Measurements from ENCODE around the gene MAML3. TPM values are rescaled to one million over a fixed set of nuclear protein-coding genes. Genes with fewer than 3 reads are reported as not detected.
A peak's percentile ranks its signal among the peaks of the same experiment; 100 is the strongest.

The MAML3 gene
- total RNA-seq, 1 donor from 2014 or later, result 0.79 TPM

DNA sequence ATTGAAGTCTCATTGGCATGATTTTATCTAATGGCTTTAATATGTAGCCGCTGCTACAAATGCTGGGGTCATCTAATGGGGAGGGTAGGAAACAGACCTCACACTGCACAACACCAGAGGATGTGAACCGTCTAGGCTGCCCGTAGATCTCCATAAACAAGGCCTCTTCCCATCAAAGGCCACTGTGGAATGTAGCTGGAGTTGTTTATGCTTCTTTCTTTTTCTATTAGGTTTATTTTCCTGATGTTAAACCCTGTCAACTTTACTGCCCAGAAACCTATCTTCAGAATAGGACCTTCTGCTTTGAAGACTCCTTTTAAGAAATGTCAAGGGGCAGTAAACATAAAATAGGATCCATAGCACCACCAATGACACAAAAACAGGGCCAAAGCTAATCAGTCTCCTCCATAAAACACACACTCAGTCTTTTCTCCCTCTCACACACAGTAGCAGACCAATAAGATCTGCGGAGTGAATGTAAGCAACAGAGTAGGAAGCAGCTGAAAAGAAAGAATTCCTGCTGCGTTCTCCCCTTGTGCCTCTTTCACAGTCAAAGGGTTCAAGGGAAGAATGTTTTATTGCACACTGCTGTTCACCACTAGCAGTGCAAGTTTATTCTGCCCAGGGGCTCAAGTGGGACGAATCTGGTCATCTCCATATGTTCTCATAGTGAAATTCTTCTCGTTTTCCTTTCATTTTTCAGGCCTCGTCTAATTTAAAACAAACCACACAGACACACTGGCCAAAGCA is 72.2 kb downstream of the MAML3 start:
- no peak overlapping the region for H3K4me3 ChIP-seq (ENCODE audit: low read depth, low read length)
- TF ChIP-seq, protein P1, sequence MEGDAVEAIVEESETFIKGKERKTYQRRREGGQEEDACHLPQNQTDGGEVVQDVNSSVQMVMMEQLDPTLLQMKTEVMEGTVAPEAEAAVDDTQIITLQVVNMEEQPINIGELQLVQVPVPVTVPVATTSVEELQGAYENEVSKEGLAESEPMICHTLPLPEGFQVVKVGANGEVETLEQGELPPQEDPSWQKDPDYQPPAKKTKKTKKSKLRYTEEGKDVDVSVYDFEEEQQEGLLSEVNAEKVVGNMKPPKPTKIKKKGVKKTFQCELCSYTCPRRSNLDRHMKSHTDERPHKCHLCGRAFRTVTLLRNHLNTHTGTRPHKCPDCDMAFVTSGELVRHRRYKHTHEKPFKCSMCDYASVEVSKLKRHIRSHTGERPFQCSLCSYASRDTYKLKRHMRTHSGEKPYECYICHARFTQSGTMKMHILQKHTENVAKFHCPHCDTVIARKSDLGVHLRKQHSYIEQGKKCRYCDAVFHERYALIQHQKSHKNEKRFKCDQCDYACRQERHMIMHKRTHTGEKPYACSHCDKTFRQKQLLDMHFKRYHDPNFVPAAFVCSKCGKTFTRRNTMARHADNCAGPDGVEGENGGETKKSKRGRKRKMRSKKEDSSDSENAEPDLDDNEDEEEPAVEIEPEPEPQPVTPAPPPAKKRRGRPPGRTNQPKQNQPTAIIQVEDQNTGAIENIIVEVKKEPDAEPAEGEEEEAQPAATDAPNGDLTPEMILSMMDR (IDR thresholded peaks at IDR 0.05; ENCODE audit: insufficient read depth, low read length, severe bottlenecking), result no peak
- FAIRE-seq, result no peak
- no peaks in the 10 kb centered on the region for H3K36me3 ChIP-seq (ENCODE audit: control insufficient read depth, insufficient read depth, low read length)
- H3K27me3 ChIP-seq (ENCODE audit: control insufficient read depth, insufficient read depth, low read length), result no peaks in the 10 kb centered on the region
- DNase-seq (ENCODE audit: low read depth), result no peak

- TF ChIP-seq, protein P1 (IDR thresholded peaks at IDR 0.05; ENCODE audit: insufficient read depth, low read length, severe bottlenecking), result no peak
Observed at GRCh38 chr4:140080883-140081282, 73.1 kb downstream of the MAML3 start.

DNA sequence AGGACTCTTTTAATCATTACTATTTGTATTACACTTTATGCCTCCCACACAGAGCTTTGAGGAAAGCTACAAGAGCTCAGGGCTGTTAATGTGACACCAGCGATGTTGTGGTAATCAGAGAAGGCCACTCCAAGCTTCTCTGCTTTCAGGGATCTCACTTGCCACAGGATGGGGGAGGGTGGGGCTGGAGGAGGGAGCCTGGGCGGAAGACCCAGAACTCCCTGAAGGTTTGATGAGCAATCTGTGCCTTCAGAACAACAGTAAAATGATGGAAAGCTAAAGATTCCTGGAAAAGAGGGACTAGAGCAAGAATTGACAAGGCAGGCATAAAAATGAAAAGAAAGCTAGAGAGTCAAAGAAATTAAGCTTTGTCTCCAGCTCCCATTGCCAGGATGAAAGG is 75.6 kb downstream of the MAML3 start:
- H3K36me3 ChIP-seq (ENCODE audit: control insufficient read depth, insufficient read depth, low read length), result no peaks in the 10 kb centered on the region
- TF ChIP-seq, protein P1 (IDR thresholded peaks at IDR 0.05; ENCODE audit: insufficient read depth, low read length, severe bottlenecking), result no peak
- DNase-seq (ENCODE audit: low read depth) (no peak), FAIRE-seq (no peak)
- H3K4me3 ChIP-seq (ENCODE audit: low read depth, low read length), result no peak overlapping the region
- H3K27me3 ChIP-seq (ENCODE audit: control insufficient read depth, insufficient read depth, low read length), result no peaks in the 10 kb centered on the region

More at GRCh38 chr4:140080883-140081282, 73.1 kb downstream of the MAML3 start:
- Histone ChIP-seq H3K36me3 (ENCODE audit: control insufficient read depth, insufficient read depth, low read length) (no peaks in the 10 kb centered on the region), H3K4me3 (ENCODE audit: low read depth, low read length) (no peak overlapping the region), H3K27me3 (ENCODE audit: control insufficient read depth, insufficient read depth, low read length) (no peaks in the 10 kb centered on the region)
- FAIRE-seq (no peak), DNase-seq (ENCODE audit: low read depth) (no peak)

GRCh38 chr4:140076307-140076706 is 77.7 kb downstream of the MAML3 start:
- FAIRE-seq (peak; percentile 68), DNase-seq (ENCODE audit: low read depth) (no peak)
- no peaks in the 10 kb centered on the region for H3K27me3 ChIP-seq (ENCODE audit: control insufficient read depth, insufficient read depth, low read length)
- H3K36me3 ChIP-seq (ENCODE audit: control insufficient read depth, insufficient read depth, low read length), result no peaks in the 10 kb centered on the region
- H3K4me3 ChIP-seq (ENCODE audit: low read depth, low read length), result no peak overlapping the region
- TF ChIP-seq, protein P1 (IDR thresholded peaks at IDR 0.05; ENCODE audit: insufficient read depth, low read length, severe bottlenecking), result no peak

DNA sequence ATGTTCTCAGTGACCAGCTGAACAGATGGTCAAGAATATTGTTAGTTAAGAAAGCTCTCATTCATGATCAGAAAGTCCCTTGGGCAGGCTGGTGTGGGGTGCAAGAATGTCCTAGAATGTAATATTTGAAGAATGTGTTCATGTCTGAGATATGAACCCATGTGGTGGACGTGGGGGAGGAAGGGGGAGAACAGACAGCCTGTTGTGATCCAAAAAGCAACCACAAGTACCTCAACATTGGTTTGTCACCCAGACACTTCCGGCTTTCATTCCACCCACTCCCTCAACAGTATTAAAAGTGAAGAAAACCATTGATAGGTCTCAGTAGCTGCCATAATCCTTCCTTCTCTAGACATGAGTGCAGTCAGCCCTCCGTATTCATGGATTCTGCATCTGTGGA is 82.2 kb downstream of the MAML3 start:
- no peak for FAIRE-seq

More for the DNA sequence above, 82.2 kb downstream of the MAML3 start:
- Histone ChIP-seq H3K36me3 (ENCODE audit: control insufficient read depth, insufficient read depth, low read length) (no peaks in the 10 kb centered on the region), H3K27me3 (ENCODE audit: control insufficient read depth, insufficient read depth, low read length) (no peaks in the 10 kb centered on the region), H3K4me3 (ENCODE audit: low read depth, low read length) (no peak overlapping the region)
- no peak for DNase-seq (ENCODE audit: low read depth)
- TF ChIP-seq, protein P1 (IDR thresholded peaks at IDR 0.05; ENCODE audit: insufficient read depth, low read length, severe bottlenecking), result no peak

Measured in bronchial epithelial cell (primary cell).